Caco-2 (cell line): ENCODE measurements around the gene BRD4. TPM values are rescaled to one million over a fixed set of nuclear protein-coding genes. Genes with fewer than 3 reads are reported as not detected.

Experiments used
- BruUV-seq: library from RNA; stranded (reverse); fragments of 400-500 nt; replicated peaks from 2 replicates; lab custom pipeline; 2021; lab: Mats Ljungman, UMichigan
- CTCF ChIA-PET: fragments of 300-600 bp; sonication (Branson Sonifier 250); formaldehyde crosslinking; loops from one replicate; lab custom pipeline; 2022; ENCODE audit warnings: antibody characterized with exemption; lab: Charles Lee
- POLR2A ChIA-PET: fragments of 300-600 bp; sonication (Branson Sonifier 250); formaldehyde crosslinking; loops from one replicate; lab custom pipeline; 2022; ENCODE audit warnings: antibody characterized with exemption; lab: Charles Lee
- DNase-seq, 2 experiments: peaks; one replicate each; pipeline versions ENCODE4 v3.0.0 to v3.0.0-alpha.2; 2020 to 2022
- H3K27me3 ChIP-seq: replicated peaks from 2 replicates; pipeline ENCODE4 v1.6.0; 2011; ENCODE audit warnings: low read length; ENCODE audit not compliant: control insufficient read depth, insufficient read depth
- H3K36me3 ChIP-seq: 2 replicates; pipeline ENCODE4 v1.5.1; 2011; ENCODE audit warnings: low read length; ENCODE audit not compliant: control insufficient read depth, insufficient read depth
- H3K4me1 ChIP-seq: fragments of 250-450 bp; sonication (Bioruptor Pico); 2 replicates; pipeline ENCODE4 v1.5.1; 2020; ENCODE audit warnings: mild to moderate bottlenecking
- H3K4me3 ChIP-seq: 2 replicates; pipeline ENCODE4 v1.5.1; 2011; ENCODE audit warnings: low read depth, mild to moderate bottlenecking, control low read depth, low read length
- H3K9me3 ChIP-seq: fragments of 250-450 bp; sonication (Bioruptor Pico); 2 replicates; pipeline ENCODE4 v1.5.1; 2020; ENCODE audit warnings: mild to moderate bottlenecking, moderate library complexity
- H3K27ac Mint-ChIP-seq: one replicate; pipeline ENCODE4 v1.8.0; 2022; ENCODE audit warnings: mixed read lengths; ENCODE audit not compliant: unreplicated experiment
- H3K27me3 Mint-ChIP-seq: one replicate; pipeline ENCODE4 v1.8.0; 2022; ENCODE audit warnings: mixed read lengths; ENCODE audit not compliant: insufficient read depth, unreplicated experiment
- H3K36me3 Mint-ChIP-seq: one replicate; pipeline ENCODE4 v1.8.0; 2022; ENCODE audit warnings: mild to moderate bottlenecking, mixed read lengths; ENCODE audit not compliant: insufficient read depth, unreplicated experiment
- H3K4me1 Mint-ChIP-seq: one replicate; pipeline ENCODE4 v1.8.0; 2022; ENCODE audit warnings: low read depth, mixed read lengths; ENCODE audit not compliant: unreplicated experiment
- H3K4me3 Mint-ChIP-seq: one replicate; pipeline ENCODE4 v1.8.0; 2022; ENCODE audit warnings: mild to moderate bottlenecking, moderate library complexity, mixed read lengths; ENCODE audit not compliant: unreplicated experiment
- H3K9me3 Mint-ChIP-seq: one replicate; pipeline ENCODE4 v1.8.0; 2022; ENCODE audit warnings: mixed read lengths; ENCODE audit not compliant: unreplicated experiment
- intact Hi-C: fragments of 100-400 bp; cut with micrococcal nuclease; formaldehyde crosslinking; loops from one replicate; pipeline ENCODE4 v1.10.0; 2022; ENCODE audit not compliant: unreplicated experiment
- total RNA-seq: library from RNA; stranded (reverse); gene quantifications from 2 replicates; pipeline ENCODE4 v1.2.3, GENCODE V29; 2022
- TF ChIP-seq, protein P1 (sequence below), 2 experiments: fragments of 200-600 bp in 1 of 2; IDR thresholded peaks; 1 replicate in 1 of 2; 2 replicates in 1 of 2; pipeline versions ENCODE4 v1.5.1 to v1.8.0; 2011 to 2022; ENCODE audit warnings: antibody characterized with exemption in 1 of 2, control low read depth in 1 of 2, inconsistent platforms in 1 of 2, low read depth in 1 of 2, low read length in 1 of 2, mild to moderate bottlenecking in 1 of 2, moderate library complexity in 1 of 2; ENCODE audit not compliant: insufficient read depth in 1 of 2, severe bottlenecking in 1 of 2, unreplicated experiment in 1 of 2

BRD4 gene
- total RNA-seq, 1 experiment from 2014 or later, result 170 TPM

DNA sequence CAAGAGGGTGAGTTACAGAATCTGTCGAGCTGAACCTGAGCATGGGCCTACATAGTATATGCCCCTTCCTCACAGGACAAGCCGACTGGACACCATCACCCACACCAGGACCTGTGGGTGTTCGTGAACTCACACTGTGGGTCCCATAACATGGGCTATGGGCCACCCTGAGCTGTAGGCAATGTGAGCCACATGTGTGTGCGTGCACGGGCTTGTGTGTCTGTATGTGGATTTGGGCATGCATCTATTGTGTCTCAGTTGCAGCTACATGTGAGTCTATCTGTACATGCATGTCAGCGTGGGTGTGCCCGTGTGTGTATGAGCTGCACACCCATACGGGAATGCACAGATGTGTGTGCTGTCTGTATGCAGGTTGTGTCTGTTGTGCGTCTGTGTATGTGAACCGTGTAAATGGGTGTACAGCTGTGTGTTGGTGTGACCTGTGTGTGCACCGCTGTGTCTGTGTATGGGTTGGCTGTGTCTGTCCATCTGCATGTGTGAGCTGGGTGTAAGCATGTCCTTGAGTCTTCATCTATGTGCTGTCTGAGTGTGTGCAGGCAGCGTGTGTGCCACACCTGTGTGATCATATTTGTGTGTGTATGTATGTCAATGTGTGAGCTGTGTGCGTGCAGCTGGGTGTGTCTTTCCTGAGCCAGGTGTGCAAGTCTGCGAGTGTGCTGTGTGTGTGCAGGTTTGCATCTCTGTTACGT lies 133.2 kb downstream of the BRD4 start:
- TF ChIP-seq, protein P1, sequence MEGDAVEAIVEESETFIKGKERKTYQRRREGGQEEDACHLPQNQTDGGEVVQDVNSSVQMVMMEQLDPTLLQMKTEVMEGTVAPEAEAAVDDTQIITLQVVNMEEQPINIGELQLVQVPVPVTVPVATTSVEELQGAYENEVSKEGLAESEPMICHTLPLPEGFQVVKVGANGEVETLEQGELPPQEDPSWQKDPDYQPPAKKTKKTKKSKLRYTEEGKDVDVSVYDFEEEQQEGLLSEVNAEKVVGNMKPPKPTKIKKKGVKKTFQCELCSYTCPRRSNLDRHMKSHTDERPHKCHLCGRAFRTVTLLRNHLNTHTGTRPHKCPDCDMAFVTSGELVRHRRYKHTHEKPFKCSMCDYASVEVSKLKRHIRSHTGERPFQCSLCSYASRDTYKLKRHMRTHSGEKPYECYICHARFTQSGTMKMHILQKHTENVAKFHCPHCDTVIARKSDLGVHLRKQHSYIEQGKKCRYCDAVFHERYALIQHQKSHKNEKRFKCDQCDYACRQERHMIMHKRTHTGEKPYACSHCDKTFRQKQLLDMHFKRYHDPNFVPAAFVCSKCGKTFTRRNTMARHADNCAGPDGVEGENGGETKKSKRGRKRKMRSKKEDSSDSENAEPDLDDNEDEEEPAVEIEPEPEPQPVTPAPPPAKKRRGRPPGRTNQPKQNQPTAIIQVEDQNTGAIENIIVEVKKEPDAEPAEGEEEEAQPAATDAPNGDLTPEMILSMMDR (IDR thresholded peaks at IDR 0.05; ENCODE audit: insufficient read depth in 1 of 2, low read depth in 1 of 2, low read length in 1 of 2, severe bottlenecking in 1 of 2, unreplicated experiment in 1 of 2), result no peak
- H3K4me1 ChIP-seq, result 0 out of 2 replicates have a peak, but pooled peaks cover 6% of the 10 kb centered on the region
- no peaks in the 10 kb centered on the region for H3K27me3 ChIP-seq
- peak overlapping the region; percentile 50 for H3K27ac Mint-ChIP-seq
- no peaks in the 10 kb centered on the region for H3K9me3 Mint-ChIP-seq
- CTCF ChIA-PET, result no interaction called here
- H3K36me3 Mint-ChIP-seq, result peaks cover 22% of the 10 kb centered on the region
- POLR2A ChIA-PET, result no interaction called here
- no peak for DNase-seq
- peak overlapping the region; percentile 92 for H3K4me3 ChIP-seq
- TSS peak; percentile 42 for BruUV-seq
- no peaks in the 10 kb centered on the region for H3K9me3 ChIP-seq
- intact Hi-C loops, result loop anchor here (5.0 kb wide), 1 partner anchor 48 kb away; no protein-coding TSS in a partner anchor
- H3K4me3 Mint-ChIP-seq, result peak overlapping the region; percentile 72
- H3K4me1 Mint-ChIP-seq, result peaks cover 16% of the 10 kb centered on the region
- H3K27me3 Mint-ChIP-seq, result no peaks in the 10 kb centered on the region
- peaks cover 2% of the 10 kb centered on the region; the same call in 1 of the 2 replicates for H3K36me3 ChIP-seq

DNA sequence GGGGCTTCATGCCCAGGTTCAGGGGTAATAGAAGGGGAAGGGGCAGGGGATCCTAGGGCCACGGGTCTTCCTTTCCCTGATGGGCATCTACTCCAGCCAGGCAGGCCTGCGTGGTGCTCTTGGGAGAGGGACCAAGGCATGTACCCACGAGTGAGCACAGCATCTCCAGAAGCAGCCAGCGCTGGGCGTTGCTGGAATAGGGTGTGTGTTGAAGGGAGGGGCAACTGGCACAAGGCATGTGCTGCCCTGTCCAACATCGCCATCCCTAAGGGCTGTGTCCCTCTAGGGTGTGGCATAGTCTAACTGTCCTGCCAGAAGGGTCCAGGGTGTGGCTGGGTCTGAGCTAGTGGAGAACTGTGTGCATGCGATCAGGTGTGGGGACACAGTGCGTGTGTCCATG lies 134.4 kb downstream of the BRD4 start:
- POLR2A ChIA-PET, result no interaction called here

DNA sequence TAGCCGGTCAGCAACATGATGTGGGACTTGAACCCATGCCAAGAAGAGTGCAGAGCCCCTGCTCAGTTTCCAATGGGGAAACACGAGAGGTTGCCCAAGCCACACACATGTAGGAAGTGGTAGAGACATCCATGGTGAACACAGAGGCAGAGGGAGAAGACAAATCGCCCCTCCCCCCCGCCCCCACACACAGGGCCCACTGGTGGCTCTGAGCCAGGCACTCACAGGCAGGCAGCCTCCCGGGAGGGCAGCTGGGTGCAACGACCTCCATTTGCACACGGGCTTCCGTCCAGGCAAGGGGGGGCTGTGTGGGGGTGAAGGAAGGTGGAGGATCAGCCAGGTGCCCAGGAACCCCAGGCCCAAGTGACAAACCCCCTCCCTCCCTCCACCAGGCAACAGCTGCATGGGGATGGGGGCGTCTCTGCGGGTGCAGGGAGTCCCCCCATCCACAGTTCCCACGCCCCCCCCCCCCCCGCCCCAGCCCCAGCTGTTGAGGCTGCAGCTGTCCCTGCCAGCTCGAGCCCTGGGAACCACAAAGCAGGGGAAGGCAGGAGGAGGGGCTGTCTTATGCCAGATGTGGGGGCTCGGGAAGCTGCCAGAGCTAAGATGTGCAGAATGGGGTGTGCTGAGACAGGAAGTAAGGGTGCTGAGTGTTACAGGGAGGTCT lies 134.9 kb downstream of the BRD4 start:
- H3K36me3 ChIP-seq, result peaks cover 2% of the 10 kb centered on the region; the same call in 1 of the 2 replicates
- TF ChIP-seq, protein P1 (IDR thresholded peaks at IDR 0.05; ENCODE audit: insufficient read depth in 1 of 2, low read depth in 1 of 2, low read length in 1 of 2, severe bottlenecking in 1 of 2, unreplicated experiment in 1 of 2), result no peak
- ChIA-PET CTCF (no interaction called here), POLR2A (no interaction called here)
- no peaks in the 10 kb centered on the region for H3K27me3 Mint-ChIP-seq
- no peak overlapping the region for H3K27ac Mint-ChIP-seq
- H3K9me3 ChIP-seq, result no peaks in the 10 kb centered on the region
- H3K36me3 Mint-ChIP-seq, result peaks cover 22% of the 10 kb centered on the region
- intact Hi-C loops, result loop anchor here (5.0 kb wide), 1 partner anchor 50 kb away; no protein-coding TSS in a partner anchor
- H3K27me3 ChIP-seq, result no peaks in the 10 kb centered on the region
- no TSS peak for BruUV-seq
- no peak for DNase-seq
- H3K4me3 Mint-ChIP-seq, result no peak overlapping the region
- H3K4me1 Mint-ChIP-seq, result peaks cover 16% of the 10 kb centered on the region
- H3K4me1 ChIP-seq, result 0 out of 2 replicates have a peak, but pooled peaks cover 6% of the 10 kb centered on the region
- no peaks in the 10 kb centered on the region for H3K9me3 Mint-ChIP-seq
- H3K4me3 ChIP-seq, result no peak overlapping the region

More for the DNA sequence above, 134.4 kb downstream of the BRD4 start:
- 0 out of 2 replicates have a peak, but pooled peaks cover 6% of the 10 kb centered on the region for H3K4me1 ChIP-seq
- peaks cover 22% of the 10 kb centered on the region for H3K36me3 Mint-ChIP-seq
- no peak overlapping the region for H3K4me3 ChIP-seq
- BruUV-seq, result no TSS peak
- peak overlapping the region; percentile 72 for H3K4me3 Mint-ChIP-seq
- H3K36me3 ChIP-seq, result peaks cover 2% of the 10 kb centered on the region; the same call in 1 of the 2 replicates
- TF ChIP-seq, protein P1 (IDR thresholded peaks at IDR 0.05; ENCODE audit: insufficient read depth in 1 of 2, low read depth in 1 of 2, low read length in 1 of 2, severe bottlenecking in 1 of 2, unreplicated experiment in 1 of 2), result no peak
- no peak overlapping the region for H3K27ac Mint-ChIP-seq
- H3K9me3 Mint-ChIP-seq, result no peaks in the 10 kb centered on the region
- H3K27me3 ChIP-seq, result no peaks in the 10 kb centered on the region
- no peaks in the 10 kb centered on the region for H3K9me3 ChIP-seq
- CTCF ChIA-PET, result no interaction called here
- intact Hi-C loops, result loop anchor here (5.0 kb wide), 1 partner anchor 49 kb away; no protein-coding TSS in a partner anchor
- H3K4me1 Mint-ChIP-seq, result peaks cover 16% of the 10 kb centered on the region
- DNase-seq, result no peak
- H3K27me3 Mint-ChIP-seq, result no peaks in the 10 kb centered on the region
